HG03342 (cell line): Measurements from ENCODE around the gene AKIP1.

Experiments used
- ATAC-seq: cut with Tn5 transposase; IDR thresholded peaks from one replicate; pipeline ENCODE4 v1.9.1; 2021; ENCODE audit warnings: mild to moderate bottlenecking, moderate library complexity; ENCODE audit not compliant: unreplicated experiment

Gene AKIP1

GRCh38 chr11:8956860-8957259, 45.9 kb downstream of the AKIP1 start:
- ATAC-seq = no peak

GRCh38 chr11:8959546-8960166, 48.7 kb downstream of the AKIP1 start:
- peak; percentile 45 for ATAC-seq

- ATAC-seq = no peak
Observed at GRCh38 chr11:8961401-8961800, 50.4 kb downstream of the AKIP1 start.

GRCh38 chr11:8962841-8963240, 51.9 kb downstream of the AKIP1 start:
- ATAC-seq = no peak

GRCh38 chr11:8963569-8964323, 52.8 kb downstream of the AKIP1 start:
- peak; percentile 64 for ATAC-seq

- peak; percentile 74 for ATAC-seq
Observed at GRCh38 chr11:8964324-8965320, 53.6 kb downstream of the AKIP1 start, which contains the start of gene TMEM9B. Gene TMEM9B, minus strand, starts transcription at chr11:8964442. Its CDS starts 129 bp downstream, at chr11:8964313.

- ATAC-seq = no peak
Observed at GRCh38 chr11:8967184-8967583, 56.2 kb downstream of the AKIP1 start.
